ENCODE data around the gene STARD13. TPM values are rescaled to one million over a fixed set of nuclear protein-coding genes. Genes with fewer than 3 reads are reported as not detected.

Gene STARD13
- 4.1 TPM for total RNA-seq (2021; ENCODE audit: unreplicated experiment)
- 2.1 and 2.3 TPM in 2 replicates for polyA plus RNA-seq (2012)
- Bru-seq, nascent RNA: percentile 52 among the genes with signal in this experiment
- percentile 33 among the genes with signal in this experiment for BruChase-seq, experiment 1, labeled RNA remaining after a 6-hour chase
- BruChase-seq, experiment 2, labeled RNA remaining after a 2-hour chase: percentile 43 among the genes with signal in this experiment
- long read RNA-seq, partial matches to known transcripts: 0 of 3 reads
- long read RNA-seq, other reads (novel, unspliced or antisense): 3 of 3 reads

- Histone ChIP-seq H3K9me3 (ENCODE audit: control insufficient read depth in 1 of 2, insufficient read depth in 1 of 2, low read depth in 1 of 2, low read length in 2 of 2) (no peaks in the 10 kb centered on the region), H2AFZ (ENCODE audit: low read depth, low read length, poor library complexity, severe bottlenecking) (peak within 1 kb of the TSS; percentile 82), H3K27ac (ENCODE audit: low read depth, low read length) (peak within 1 kb of the TSS; percentile 42), H3K4me1 (ENCODE audit: control insufficient read depth in 1 of 2, insufficient read depth in 2 of 2, low read length in 2 of 2) (peaks cover 3 to 19% of the 10 kb centered on the region in 2 experiments; a peak in 3 of 4 replicates), H3K36me3 (ENCODE audit: control insufficient read depth in 1 of 2, insufficient read depth in 2 of 2, low read length in 2 of 2) (no peaks in the 10 kb centered on the region), H3K27me3 (ENCODE audit: insufficient read depth, low read length) (no peaks in the 10 kb centered on the region), H3K4me3 (replicated peaks in 1 of 2; ENCODE audit: low read depth in 1 of 2, low read length in 2 of 2) (peak within 1 kb of the TSS; percentile 59 to 64), H3K79me2 (ENCODE audit: insufficient read depth, low read length) (no peaks in the 10 kb centered on the region), H3K4me2 (ENCODE audit: low read length) (peak within 1 kb of the TSS; percentile 89), H3K9me2 (ENCODE audit: insufficient read depth) (no peaks in the 10 kb centered on the region), H3K9ac (ENCODE audit: low read length) (peak within 1 kb of the TSS; percentile 58), H4K20me1 (ENCODE audit: insufficient read depth) (no peaks in the 10 kb centered on the region)
- ATAC-seq (peak; percentile 98), DNase-seq (ENCODE audit: low read depth, low spot score) (peak; percentile 59)
- ChIA-PET RAD21 (ENCODE audit: low non-redundant PET in 1 of 2, low total read pairs in 2 of 2, uncharacterized antibody in 2 of 2, unreplicated experiment in 2 of 2) (interaction anchor here in 1 of 2 experiments (0.6 kb wide), 1 partner anchor 301 kb away, joined by 4 read pairs; no protein-coding TSS in a partner anchor), POLR2A (no interaction called here), CTCF (no interaction called here)
- BruUV-seq (replicated peaks): no TSS peak
- intact Hi-C loops (cut with micrococcal nuclease): no loop called here
- TF ChIP-seq MAX (IDR thresholded peaks at IDR 0.05) (peak; percentile 55), RAD21 (IDR thresholded peaks at IDR 0.05; ENCODE audit: low read depth) (peak; percentile 23; the same call in 1 of the 2 replicates), POLR2A (IDR thresholded peaks at IDR 0.05; ENCODE audit: borderline replicate concordance, extremely low read depth, insufficient read depth, insufficient read length) (peak; percentile 47), SIN3A (IDR thresholded peaks at IDR 0.05; ENCODE audit: low read depth) (no peak), EZH2 (IDR thresholded peaks at IDR 0.05) (no peak), ATF3 (IDR thresholded peaks at IDR 0.05) (no peak), JUND (IDR thresholded peaks at IDR 0.05) (no peak), POLR2AphosphoS5 (IDR thresholded peaks at IDR 0.05; ENCODE audit: low read depth, low read length) (peak; percentile 56), CTCF (IDR thresholded peaks at IDR 0.05 in 2 of 3, conservative IDR thresholded peaks at IDR 0.05 in 1 of 3; ENCODE audit: borderline replicate concordance in 1 of 3, insufficient read depth in 1 of 3, low read depth in 2 of 3, low read length in 2 of 3) (peak in 2 of 3 experiments; percentile 22 to 41; a peak in 3 of 6 replicates), TCF7L2 (IDR thresholded peaks at IDR 0.05; ENCODE audit: borderline replicate concordance, extremely low read depth, insufficient read depth, insufficient read length) (no peak), EGR1 (IDR thresholded peaks at IDR 0.05; ENCODE audit: low read depth) (no peak), SP1 (IDR thresholded peaks at IDR 0.05; ENCODE audit: low read depth) (peak; percentile 31; the same call in 1 of the 2 replicates), CBX3 (IDR thresholded peaks at IDR 0.05; ENCODE audit: low read depth) (0 out of 2 replicates have a peak, but pooled peaks have one; percentile 17)
Measured at GRCh38 chr13:33285420-33286124, at the start of gene STARD13. TSS of gene STARD13 (minus strand) at chr13:33285755. CDS start at chr13:33285638, 117 bp downstream.
